A549 (cell line): Measurements from ENCODE around the gene CBLN4.

ENCODE experiments used
- CBX8 ChIP-seq: fragments of 200-600 bp; sonication (generic); IDR thresholded peaks from 2 replicates; pipeline ENCODE4 v1.6.1; 2016
- CTCF ChIP-seq: fragments of >200 bp; sonication (Bioruptor Twin); formaldehyde crosslinking; IDR thresholded peaks from 3 replicates; pipeline ENCODE4 v1.5.1; 2016
- EP300 ChIP-seq, 2 experiments: fragments of >200 bp; sonication (Bioruptor Twin); formaldehyde crosslinking; IDR thresholded peaks; 2 replicates in 1 of 2; 3 replicates in 1 of 2; pipeline ENCODE4 v1.6.1; 2016 to 2017
- HDAC2 ChIP-seq: fragments of 200-600 bp; sonication (generic); IDR thresholded peaks from 2 replicates; pipeline ENCODE4 v1.6.1; 2016
- HOXB13 ChIP-seq: fragments of 250-450 bp; sonication (Bioruptor Pico); IDR thresholded peaks from 2 replicates; pipeline ENCODE4 v1.5.0; 2020; ENCODE audit warnings: low read depth, mild to moderate bottlenecking, moderate library complexity
- KDM5A ChIP-seq: fragments of 200-600 bp; sonication (generic); IDR thresholded peaks from 2 replicates; pipeline ENCODE4 v1.6.1; 2016; ENCODE audit warnings: antibody characterized with exemption, mild to moderate bottlenecking
- MAX ChIP-seq: IDR thresholded peaks from 2 replicates; pipeline ENCODE4 v1.6.1; 2012
- PHF8 ChIP-seq: fragments of 200-600 bp; sonication (generic); IDR thresholded peaks from 2 replicates; pipeline ENCODE4 v1.6.1; 2016; ENCODE audit warnings: low read depth, mild to moderate bottlenecking, antibody characterized with exemption, moderate library complexity, borderline replicate concordance
- POLR2A ChIP-seq: IDR thresholded peaks from 2 replicates; pipeline ENCODE4 v1.6.1; 2012; ENCODE audit warnings: mild to moderate bottlenecking, low read length
- RAD21 ChIP-seq, 2 experiments: fragments of >200 bp in 1 of 2; sonication (Bioruptor Twin) in 1 of 2; formaldehyde crosslinking in 1 of 2; IDR thresholded peaks in 1 of 2; conservative IDR thresholded peaks in 1 of 2; 2 replicates in 1 of 2; 3 replicates in 1 of 2; pipeline ENCODE4 v1.6.1; 2012 to 2018; ENCODE audit warnings: inconsistent platforms in 1 of 2
- RCOR1 ChIP-seq: fragments of 150-350 bp; IDR thresholded peaks from 2 replicates; pipeline ENCODE4 v1.6.1; 2014; ENCODE audit warnings: antibody characterized with exemption, low read length, low read depth
- REST ChIP-seq: fragments of 200-600 bp; sonication (generic); IDR thresholded peaks from 2 replicates; pipeline ENCODE4 v1.6.1; 2016; ENCODE audit warnings: antibody characterized with exemption, mild to moderate bottlenecking, moderate library complexity
- SMC3 ChIP-seq: fragments of >200 bp; sonication (Bioruptor Twin); formaldehyde crosslinking; IDR thresholded peaks from 3 replicates; pipeline ENCODE4 v1.6.1; 2018; ENCODE audit warnings: inconsistent platforms

GRCh38 chr20:56004611-56005388 is 519 bp downstream of the CBLN4 start:
- no peak for TF ChIP-seq CTCF
- TF ChIP-seq MAX: no peak
- TF ChIP-seq RAD21 (conservative IDR thresholded peaks at IDR 0.05 in 1 of 2, IDR thresholded peaks at IDR 0.05 in 1 of 2): no peak
- TF ChIP-seq REST: no peak
- no peak for TF ChIP-seq PHF8
- TF ChIP-seq CBX8: no peak
- no peak for TF ChIP-seq HOXB13 (CRISPR knock-in tag)
- no peak for TF ChIP-seq POLR2A
- no peak for TF ChIP-seq KDM5A
- no peak for TF ChIP-seq EP300 (IDR thresholded peaks at IDR 0.05)
- TF ChIP-seq HDAC2: no peak
- no peak for TF ChIP-seq RCOR1
- TF ChIP-seq SMC3: no peak
